Smooth muscle cell of bladder (primary cell): Measurements from ENCODE around the gene EMC8. TPM values are rescaled to one million over a fixed set of nuclear protein-coding genes. Genes with fewer than 3 reads are reported as not detected.

Experiments used
- total RNA-seq: library from RNA; depleted of rRNA; stranded (reverse); fragments of >200 nt; gene quantifications from 2 replicates; pipeline ENCODE4 v1.2.3, GENCODE V29; 2014

Gene EMC8
- total RNA-seq, result 26.3 and 28.7 TPM in 2 replicates

GRCh38 chr16:85799497-85800320 lies at the start of gene EMC8, which contains the start of gene COX4I1:
TSS of gene EMC8 (minus strand) at chr16:85799544. CDS start at chr16:85799295, 249 bp downstream.
TSS of gene COX4I1 (plus strand) at chr16:85799695. CDS start at chr16:85801206, 1,511 bp downstream.

GRCh38 chr16:85750827-85751697 lies 48.3 kb downstream of the EMC8 start, which contains the start of gene C16orf74:
TSS of gene C16orf74 (minus strand) at chr16:85751096. CDS start at chr16:85735217, 15,879 bp downstream.

Other genes with a start within 250 kb of the EMC8 start
- 21.3 and 32.3 TPM in 2 replicates for gene GSE1, start 186.2 kb downstream of the EMC8 start, total RNA-seq
- 1.1 and 1.4 TPM in 2 replicates for gene GINS2, start 110.6 kb downstream of the EMC8 start, total RNA-seq
- 4.7 and 6.9 TPM in 2 replicates for gene C16orf74, start 48.4 kb downstream of the EMC8 start, total RNA-seq
- 658 and 659 TPM in 2 replicates for gene COX4I1, start 151 bp upstream of the EMC8 start, total RNA-seq
- gene IRF8, start 99.6 kb upstream of the EMC8 start, total RNA-seq, result 0.09 and 0.57 TPM in 2 replicates